WERI-Rb-1 (cell line): ENCODE data around the gene ASB12.

Experiments used
- DNase-seq: peaks from one replicate; pipeline ENCODE4 v3.0.0-alpha.2; 2020
- H3K27ac ChIP-seq: fragments of 250-450 bp; sonication (Bioruptor Pico); 2 replicates; pipeline ENCODE4 v1.5.1; 2020; ENCODE audit warnings: mild to moderate bottlenecking, moderate library complexity
- H3K27me3 ChIP-seq: fragments of 250-450 bp; sonication (Bioruptor Pico); 2 replicates; pipeline ENCODE4 v1.5.1; 2021; ENCODE audit warnings: mild to moderate bottlenecking, low read depth, moderate library complexity; ENCODE audit not compliant: insufficient read depth, severe bottlenecking
- H3K36me3 ChIP-seq: fragments of 250-450 bp; sonication (Bioruptor Pico); 2 replicates; pipeline ENCODE4 v1.5.1; 2020; ENCODE audit warnings: mild to moderate bottlenecking, moderate library complexity
- H3K4me3 ChIP-seq: 2 replicates; pipeline ENCODE4 v1.5.1; 2011; ENCODE audit warnings: low read depth, mild to moderate bottlenecking, control low read depth, low read length
- H3K9me3 ChIP-seq: fragments of 250-450 bp; sonication (Bioruptor Pico); 2 replicates; pipeline ENCODE4 v1.5.1; 2021; ENCODE audit warnings: mild to moderate bottlenecking, moderate library complexity; ENCODE audit not compliant: severe bottlenecking
- TF ChIP-seq, protein P1 (sequence below): IDR thresholded peaks from 2 replicates; pipeline ENCODE4 v1.5.1; 2011; ENCODE audit warnings: low read depth, mild to moderate bottlenecking, control low read depth, inconsistent platforms, low read length

Gene ASB12

DNA sequence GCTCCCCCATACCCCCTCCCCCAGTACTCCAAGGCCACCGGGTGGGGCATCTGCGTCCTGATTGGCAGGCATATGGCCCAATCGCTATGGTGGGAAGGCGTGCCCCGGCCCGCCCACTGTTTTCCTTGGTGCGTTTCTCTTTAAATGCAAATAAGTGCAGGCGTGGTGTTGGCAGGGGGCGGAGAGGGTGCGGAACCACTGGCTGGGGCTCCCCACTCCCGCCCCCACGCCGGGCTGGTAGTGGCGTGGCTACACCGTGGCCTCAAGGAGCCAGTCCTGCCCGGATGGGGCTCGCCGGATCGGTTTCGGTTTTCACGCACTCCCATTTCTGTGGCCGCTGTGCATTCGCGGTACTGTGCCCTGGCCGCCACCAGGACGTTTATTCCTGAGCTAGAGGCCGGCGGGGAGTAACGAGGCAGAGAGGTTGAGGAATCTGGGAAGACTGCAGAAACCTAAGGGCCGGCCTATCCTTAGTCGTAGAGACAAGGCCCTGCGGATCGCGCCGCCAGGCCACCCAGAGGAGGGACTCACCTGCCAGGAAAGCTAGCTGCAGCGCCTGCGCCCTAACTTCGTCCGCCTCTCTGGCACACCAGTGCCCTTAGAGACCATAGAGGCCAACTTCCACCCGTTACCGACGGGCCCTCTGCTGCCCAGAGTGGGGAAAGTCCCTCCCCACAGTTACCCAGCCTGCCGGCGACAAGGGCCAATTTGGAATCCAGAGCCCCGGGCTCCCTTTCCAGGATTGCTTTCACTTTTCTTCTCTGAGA lies 24.5 kb downstream of the ASB12 start:
- H3K27ac ChIP-seq: peak overlapping the region; percentile 77
- peak overlapping the region; percentile 34 for H3K4me3 ChIP-seq
- H3K27me3 ChIP-seq: peaks cover 19% of the 10 kb centered on the region
- TF ChIP-seq, protein P1, sequence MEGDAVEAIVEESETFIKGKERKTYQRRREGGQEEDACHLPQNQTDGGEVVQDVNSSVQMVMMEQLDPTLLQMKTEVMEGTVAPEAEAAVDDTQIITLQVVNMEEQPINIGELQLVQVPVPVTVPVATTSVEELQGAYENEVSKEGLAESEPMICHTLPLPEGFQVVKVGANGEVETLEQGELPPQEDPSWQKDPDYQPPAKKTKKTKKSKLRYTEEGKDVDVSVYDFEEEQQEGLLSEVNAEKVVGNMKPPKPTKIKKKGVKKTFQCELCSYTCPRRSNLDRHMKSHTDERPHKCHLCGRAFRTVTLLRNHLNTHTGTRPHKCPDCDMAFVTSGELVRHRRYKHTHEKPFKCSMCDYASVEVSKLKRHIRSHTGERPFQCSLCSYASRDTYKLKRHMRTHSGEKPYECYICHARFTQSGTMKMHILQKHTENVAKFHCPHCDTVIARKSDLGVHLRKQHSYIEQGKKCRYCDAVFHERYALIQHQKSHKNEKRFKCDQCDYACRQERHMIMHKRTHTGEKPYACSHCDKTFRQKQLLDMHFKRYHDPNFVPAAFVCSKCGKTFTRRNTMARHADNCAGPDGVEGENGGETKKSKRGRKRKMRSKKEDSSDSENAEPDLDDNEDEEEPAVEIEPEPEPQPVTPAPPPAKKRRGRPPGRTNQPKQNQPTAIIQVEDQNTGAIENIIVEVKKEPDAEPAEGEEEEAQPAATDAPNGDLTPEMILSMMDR: no peak
- DNase-seq: peak; percentile 93
- H3K9me3 ChIP-seq: no peaks in the 10 kb centered on the region
- no peaks in the 10 kb centered on the region for H3K36me3 ChIP-seq

DNA sequence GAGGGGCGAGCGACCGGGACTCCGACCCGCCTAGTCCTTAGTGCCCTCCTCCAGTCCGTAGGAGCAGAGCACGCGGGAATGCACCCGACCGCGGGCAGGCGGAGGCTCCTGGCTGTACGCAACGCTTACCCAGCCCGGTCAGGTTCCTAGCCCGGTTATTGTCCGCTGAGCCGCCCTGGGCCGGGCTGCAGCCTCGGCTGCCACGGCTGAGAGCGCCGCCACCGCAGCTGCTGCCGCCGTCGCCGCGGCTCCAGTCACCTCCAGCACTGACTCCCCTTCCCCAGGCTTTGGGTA lies 25.0 kb downstream of the ASB12 start, which contains the start of gene AMER1:
Gene AMER1 (minus strand): TSS at position 268 of the 294 bp plus-strand sequence. CDS start 12,422 bp downstream, outside the sequence.
- peak within 1 kb of the TSS; percentile 77 for H3K27ac ChIP-seq
- TF ChIP-seq, protein P1: no peak
- DNase-seq: no peak

DNA sequence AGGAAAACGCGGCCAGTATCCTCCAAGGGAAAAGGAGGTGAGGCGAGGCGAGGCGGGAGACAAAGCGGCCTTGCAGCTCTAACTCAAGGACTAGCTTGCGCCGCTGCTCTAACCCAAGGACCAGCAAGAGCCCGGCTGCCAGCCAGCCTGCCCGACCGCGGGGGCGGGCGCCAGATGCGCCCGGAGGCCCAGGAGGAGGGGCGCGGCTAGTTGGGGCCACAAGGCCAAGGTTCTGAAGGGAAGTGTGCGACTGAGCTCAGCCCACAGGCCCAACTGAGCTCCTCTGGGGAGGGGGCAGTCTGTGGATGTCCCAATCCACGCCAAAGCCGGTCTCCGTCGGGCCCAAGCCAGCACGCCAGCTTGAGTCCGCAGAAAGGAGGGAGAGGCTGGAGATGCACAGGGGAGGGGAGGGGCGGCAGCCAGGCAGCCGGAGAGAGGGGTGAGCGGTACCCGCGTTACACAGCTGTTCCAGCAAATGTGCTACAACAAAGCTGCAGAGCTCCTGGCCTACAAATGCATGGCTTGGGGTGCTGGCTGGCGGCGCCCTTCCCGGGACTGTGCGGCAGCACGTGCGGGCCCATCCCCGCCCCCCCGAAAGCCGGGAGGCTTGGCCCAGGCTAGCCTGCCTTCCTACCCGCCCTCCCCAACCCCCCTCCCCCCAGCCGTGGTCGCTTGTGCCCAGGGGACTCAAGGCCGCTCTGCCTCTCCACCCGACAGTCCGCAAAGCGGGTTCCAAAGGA lies 25.5 kb downstream of the ASB12 start:
- DNase-seq: peak; percentile 40
- Histone ChIP-seq H3K36me3 (no peaks in the 10 kb centered on the region), H3K4me3 (peak overlapping the region; percentile 34), H3K9me3 (no peaks in the 10 kb centered on the region), H3K27ac (peak overlapping the region; percentile 73), H3K27me3 (peaks cover 19% of the 10 kb centered on the region)
- TF ChIP-seq, protein P1: no peak

More for the DNA sequence above, 25.0 kb downstream of the ASB12 start, which contains the start of gene AMER1:
- Histone ChIP-seq H3K9me3 (no peaks in the 10 kb centered on the region), H3K4me3 (peak within 1 kb of the TSS; percentile 34), H3K36me3 (no peaks in the 10 kb centered on the region), H3K27me3 (peaks cover 19% of the 10 kb centered on the region)

DNA sequence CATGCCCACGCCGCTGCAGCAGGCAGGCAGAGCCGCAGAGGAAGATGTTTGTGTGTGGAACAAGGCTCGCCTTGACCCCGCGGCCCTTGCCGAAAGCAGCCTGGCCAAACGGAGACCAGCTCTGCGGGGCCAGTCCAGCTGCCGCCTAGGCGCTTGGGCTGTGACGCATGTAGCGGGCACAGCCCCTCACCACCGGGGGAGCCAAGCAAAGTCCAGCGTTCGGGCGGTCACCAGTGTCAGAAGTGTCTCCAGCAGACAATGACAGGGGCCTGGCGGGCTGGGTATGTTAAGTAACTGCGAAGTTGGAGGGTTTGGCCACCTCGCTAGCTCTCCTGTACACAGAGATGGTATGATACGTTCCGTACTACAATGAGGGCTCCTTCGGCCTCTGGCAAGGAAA lies 26.2 kb downstream of the ASB12 start:
- Histone ChIP-seq H3K36me3 (no peaks in the 10 kb centered on the region), H3K4me3 (peak overlapping the region; percentile 34), H3K27ac (no peak overlapping the region), H3K27me3 (peaks cover 19% of the 10 kb centered on the region), H3K9me3 (no peaks in the 10 kb centered on the region)
- TF ChIP-seq, protein P1: no peak
- no peak for DNase-seq

DNA sequence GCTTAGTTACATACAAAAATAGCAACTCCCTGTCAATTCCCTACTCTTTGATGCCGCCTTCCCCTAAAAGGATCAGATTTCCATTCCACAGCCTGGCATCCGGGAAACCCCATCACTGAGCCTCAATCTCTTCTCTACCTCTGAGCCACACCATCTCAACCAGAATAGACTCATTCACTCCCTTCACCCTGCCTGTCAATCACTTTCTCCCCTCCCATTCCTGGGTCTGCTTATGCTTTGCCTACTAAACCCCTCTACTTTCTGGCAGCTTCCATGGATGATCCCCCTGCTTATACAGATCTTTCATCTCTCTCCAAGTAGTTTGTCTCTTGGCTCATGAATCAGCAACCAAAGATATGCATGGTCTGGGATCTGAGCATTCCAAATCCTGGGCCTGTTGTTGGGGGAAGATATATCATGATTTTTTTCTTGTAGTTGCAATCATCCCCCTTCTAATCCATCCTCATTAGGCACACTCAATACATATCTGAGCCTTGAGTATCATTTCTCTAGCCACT lies 27.5 kb downstream of the ASB12 start:
- no peak overlapping the region for H3K4me3 ChIP-seq
- H3K27ac ChIP-seq: no peak overlapping the region
- peaks cover 19% of the 10 kb centered on the region for H3K27me3 ChIP-seq
- TF ChIP-seq, protein P1: no peak
- H3K36me3 ChIP-seq: no peaks in the 10 kb centered on the region
- DNase-seq: no peak
- no peaks in the 10 kb centered on the region for H3K9me3 ChIP-seq
